ENCODE data around the gene ATP11A. TPM values are rescaled to one million over a fixed set of nuclear protein-coding genes. Genes with fewer than 3 reads are reported as not detected.

Gene ATP11A
- total RNA-seq, 3 donors from 2014 or later, result 22.1 to 27.2 (median 26.8) TPM

GRCh38 chr13:112893570-112894422, 204.0 kb downstream of the ATP11A start:
- peak overlapping the region; percentile 20 to 74 (median 66) for H3K4me3 ChIP-seq
- TF ChIP-seq CTCF (IDR thresholded peaks at IDR 0.05) (no peak), POLR2AphosphoS5 (IDR thresholded peaks at IDR 0.05) (no peak), POLR2A (IDR thresholded peaks at IDR 0.05) (no peak)
- H3K4me1 ChIP-seq, result peaks cover 0 to 7% of the 10 kb centered on the region in 2 donors
- no peaks in the 10 kb centered on the region for H3K36me3 ChIP-seq
- peaks cover 0 to 6% of the 10 kb centered on the region in 2 donors for H3K27me3 ChIP-seq
- intact Hi-C loops (cut with DNase I; ENCODE audit: low total_unique reads), result no loop called here
- H3K9me3 ChIP-seq, result no peaks in the 10 kb centered on the region
- no peak for DNase-seq (ENCODE audit: low spot score in 2 of 2)
- peak overlapping the region; percentile 48 to 58 for H3K27ac ChIP-seq

- DNase-seq (ENCODE audit: low spot score in 2 of 2), result no peak
- intact Hi-C loops (cut with DNase I; ENCODE audit: low total_unique reads), result no loop called here
- no peaks in the 10 kb centered on the region for H3K9me3 ChIP-seq
- peaks cover 0 to 6% of the 10 kb centered on the region in 2 donors for H3K27me3 ChIP-seq
- H3K4me1 ChIP-seq, result peaks cover 0 to 7% of the 10 kb centered on the region in 2 donors
- TF ChIP-seq POLR2AphosphoS5 (IDR thresholded peaks at IDR 0.05) (no peak), CTCF (IDR thresholded peaks at IDR 0.05) (no peak), POLR2A (IDR thresholded peaks at IDR 0.05) (no peak)
- peak overlapping the region; percentile 20 to 74 (median 66) for H3K4me3 ChIP-seq
- H3K36me3 ChIP-seq, result no peaks in the 10 kb centered on the region
- H3K27ac ChIP-seq, result peak overlapping the region; percentile 48 to 58
These were observed 204.5 kb downstream of the ATP11A start for GRCh38 chr13:112894423-112894672.

GRCh38 chr13:112894673-112895481, 205.0 kb downstream of the ATP11A start:
- H3K27me3 ChIP-seq, result peaks cover 0 to 6% of the 10 kb centered on the region in 2 donors
- no peaks in the 10 kb centered on the region for H3K9me3 ChIP-seq
- peak overlapping the region; percentile 20 to 74 (median 66) for H3K4me3 ChIP-seq
- H3K36me3 ChIP-seq, result no peaks in the 10 kb centered on the region
- DNase-seq (ENCODE audit: low spot score in 2 of 2), result no peak
- peaks cover 0 to 7% of the 10 kb centered on the region in 2 donors for H3K4me1 ChIP-seq
- TF ChIP-seq POLR2A (IDR thresholded peaks at IDR 0.05), result no peak
- intact Hi-C loops (cut with DNase I; ENCODE audit: low total_unique reads), result no loop called here
- peak overlapping the region; percentile 48 to 58 for H3K27ac ChIP-seq

GRCh38 chr13:112895521-112896465, 206.0 kb downstream of the ATP11A start:
- Histone ChIP-seq H3K4me1 (peaks cover 0 to 7% of the 10 kb centered on the region in 2 donors), H3K27ac (no peak overlapping the region), H3K27me3 (peaks cover 0 to 6% of the 10 kb centered on the region in 2 donors), H3K4me3 (peak overlapping the region in 2 of 3 donors; percentile 66 to 74), H3K9me3 (no peaks in the 10 kb centered on the region), H3K36me3 (no peaks in the 10 kb centered on the region)
- no peak for TF ChIP-seq POLR2A (IDR thresholded peaks at IDR 0.05)
- TF ChIP-seq POLR2AphosphoS5 (IDR thresholded peaks at IDR 0.05), result no peak
- TF ChIP-seq CTCF (IDR thresholded peaks at IDR 0.05), result no peak
- no peak for DNase-seq (ENCODE audit: low spot score in 2 of 2)
- intact Hi-C loops (cut with DNase I; ENCODE audit: low total_unique reads), result no loop called here
